PC-3 (cell line): Measurements from ENCODE around the gene EFCC1.

ENCODE experiments used
- CTCF ChIP-seq: fragments of 300-600 bp; sonication (generic); conservative IDR thresholded peaks from 2 replicates; pipeline ENCODE4 v1.5.1; 2017; ENCODE audit warnings: antibody characterized with exemption, low read depth, mild to moderate bottlenecking, low read length
- EZH2 ChIP-seq: fragments of 300-600 bp; sonication (generic); IDR thresholded peaks from one replicate; pipeline ENCODE4 v1.6.1; 2017; ENCODE audit warnings: antibody characterized with exemption, mild to moderate bottlenecking, low read length; ENCODE audit not compliant: unreplicated experiment
- EZH2phosphoT487 ChIP-seq: fragments of 300-600 bp; sonication (generic); IDR thresholded peaks from 2 replicates; pipeline ENCODE4 v1.6.1; 2018; ENCODE audit warnings: mild to moderate bottlenecking, antibody characterized with exemption, low read length, borderline replicate concordance

DNA sequence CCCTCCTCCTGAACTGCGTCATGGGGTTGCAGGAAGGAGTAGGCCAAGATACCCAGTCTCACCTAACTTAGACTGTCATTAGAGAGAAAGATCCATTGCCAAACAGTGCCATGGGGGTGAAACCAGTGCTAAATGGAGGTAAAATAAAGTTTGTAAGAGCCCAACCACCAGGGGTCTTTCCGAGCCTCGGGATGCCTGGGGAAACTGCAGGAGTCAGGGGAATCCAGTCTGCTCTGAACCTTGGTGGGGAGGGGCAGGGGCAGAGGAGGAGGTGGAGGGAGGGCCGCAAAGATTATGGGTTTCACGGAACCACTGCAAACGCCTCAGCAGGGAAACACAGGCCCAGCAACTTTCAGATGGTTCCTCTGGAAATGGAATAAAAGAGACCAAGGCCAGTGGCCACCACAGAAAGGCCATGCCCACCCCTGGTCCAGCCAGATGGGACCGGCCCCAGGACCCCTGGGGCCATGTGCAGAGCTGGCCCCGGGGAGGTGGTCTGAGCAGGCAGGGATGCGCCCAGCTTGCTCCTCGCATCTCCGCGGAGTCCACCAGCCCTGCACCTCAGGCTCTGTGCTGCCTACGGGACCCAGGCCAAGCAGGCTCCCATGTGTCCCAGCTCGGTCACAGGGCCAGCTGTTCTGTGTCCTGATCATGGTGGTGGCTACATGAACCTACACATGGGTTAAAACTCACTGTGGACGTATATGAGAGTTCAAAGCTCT is 39.6 kb downstream of the EFCC1 start:
- TF ChIP-seq CTCF (no peak), EZH2phosphoT487 (no peak), EZH2 (no peak)
